ENCODE data around the gene CELA2A. TPM values are rescaled to one million over a fixed set of nuclear protein-coding genes. Genes with fewer than 3 reads are reported as not detected.

CELA2A gene
- total RNA-seq, 4 donors from 2014 or later = not detected

- no peak for DNase-seq (ENCODE audit: extremely low spot score)
- Histone ChIP-seq H3K27ac (replicated peaks in 1 of 4) (no peak overlapping the region), H3K27me3 (no peaks in the 10 kb centered on the region), H3K4me1 (no peaks in the 10 kb centered on the region), H3K36me3 (no peaks in the 10 kb centered on the region), H3K4me3 (no peak overlapping the region), H3K9me3 (no peaks in the 10 kb centered on the region)
- 89% methylated on average over 5 of the region's 5 CpGs for WGBS
- intact Hi-C loops (cut with DNase I) = no loop called here
- TF ChIP-seq EP300 (IDR thresholded peaks at IDR 0.05) (no peak), CTCF (IDR thresholded peaks at IDR 0.05) (no peak), POLR2A (IDR thresholded peaks at IDR 0.05; ENCODE audit: low read depth) (no peak), POLR2AphosphoS5 (IDR thresholded peaks at IDR 0.05) (no peak)
These were observed 13.8 kb upstream of the CELA2A start for GRCh38 chr1:15442759-15443158.

- H3K4me1 ChIP-seq = no peaks in the 10 kb centered on the region
- no peak overlapping the region for H3K4me3 ChIP-seq
- intact Hi-C loops (cut with DNase I) = no loop called here
- 68% methylated on average over 5 of the region's 5 CpGs for WGBS
- no peak for TF ChIP-seq POLR2AphosphoS5 (IDR thresholded peaks at IDR 0.05)
- H3K27me3 ChIP-seq = no peaks in the 10 kb centered on the region
- H3K9me3 ChIP-seq = no peaks in the 10 kb centered on the region
- no peak for DNase-seq (ENCODE audit: extremely low spot score)
- H3K36me3 ChIP-seq = no peaks in the 10 kb centered on the region
- no peak overlapping the region for H3K27ac ChIP-seq (replicated peaks in 1 of 4)
These were observed 13.3 kb upstream of the CELA2A start for GRCh38 chr1:15443281-15443680.

GRCh38 chr1:15444468-15445389 is 11.8 kb upstream of the CELA2A start:
- Histone ChIP-seq H3K27ac (replicated peaks in 1 of 4) (no peak overlapping the region), H3K4me3 (no peak overlapping the region), H3K36me3 (no peaks in the 10 kb centered on the region), H3K4me1 (no peaks in the 10 kb centered on the region), H3K27me3 (no peaks in the 10 kb centered on the region), H3K9me3 (no peaks in the 10 kb centered on the region)
- TF ChIP-seq POLR2AphosphoS5 (IDR thresholded peaks at IDR 0.05) (no peak), POLR2A (IDR thresholded peaks at IDR 0.05; ENCODE audit: low read depth) (no peak), CTCF (IDR thresholded peaks at IDR 0.05) (no peak)
- intact Hi-C loops (cut with DNase I) = no loop called here
- DNase-seq (ENCODE audit: extremely low spot score) = no peak
- WGBS = 81% methylated on average over 12 of the region's 17 CpGs

DNA sequence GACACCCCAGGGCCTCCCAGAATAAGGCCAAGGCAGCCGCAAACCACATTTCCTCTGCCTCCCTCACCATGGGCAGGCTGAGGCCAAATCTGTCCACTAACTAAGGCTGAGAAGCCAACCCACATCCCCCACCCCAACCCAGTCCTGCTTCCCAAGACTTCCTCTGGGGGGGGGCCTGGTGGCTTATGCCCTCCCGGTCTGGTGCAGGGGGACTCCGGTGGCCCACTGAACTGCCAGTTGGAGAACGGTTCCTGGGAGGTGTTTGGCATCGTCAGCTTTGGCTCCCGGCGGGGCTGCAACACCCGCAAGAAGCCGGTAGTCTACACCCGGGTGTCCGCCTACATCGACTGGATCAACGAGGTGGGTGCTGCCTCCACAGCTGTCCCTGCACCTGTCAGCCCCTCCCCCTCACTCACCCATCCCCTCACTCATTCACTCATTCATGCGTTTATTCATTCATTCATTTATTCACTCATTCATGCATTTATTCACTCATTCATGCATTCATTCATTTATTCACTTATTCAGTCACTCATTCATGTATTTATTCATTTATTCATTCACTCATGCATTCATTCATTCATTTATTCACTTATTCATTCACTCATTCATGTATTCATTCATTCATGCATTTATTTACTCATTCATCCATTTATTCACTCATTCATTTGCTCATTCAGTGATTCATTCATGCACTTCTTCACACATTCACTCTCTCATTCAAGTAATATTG is 11.0 kb upstream of the CELA2A start:
- Histone ChIP-seq H3K36me3 (no peaks in the 10 kb centered on the region), H3K27me3 (no peaks in the 10 kb centered on the region), H3K27ac (replicated peaks in 1 of 4) (no peak overlapping the region), H3K4me3 (no peak overlapping the region), H3K4me1 (no peaks in the 10 kb centered on the region), H3K9me3 (no peaks in the 10 kb centered on the region)
- no peak for DNase-seq (ENCODE audit: extremely low spot score)
- TF ChIP-seq CTCF (IDR thresholded peaks at IDR 0.05) (no peak), POLR2AphosphoS5 (IDR thresholded peaks at IDR 0.05) (no peak), POLR2A (IDR thresholded peaks at IDR 0.05; ENCODE audit: low read depth) (no peak), EP300 (IDR thresholded peaks at IDR 0.05) (no peak)
- WGBS = 80% methylated on average over 12 of the region's 14 CpGs
- intact Hi-C loops (cut with DNase I) = no loop called here

GRCh38 chr1:15446212-15446611 is 10.3 kb upstream of the CELA2A start:
- intact Hi-C loops (cut with DNase I) = no loop called here
- Histone ChIP-seq H3K36me3 (no peaks in the 10 kb centered on the region), H3K27me3 (no peaks in the 10 kb centered on the region), H3K4me1 (no peaks in the 10 kb centered on the region), H3K9me3 (peaks cover 0 to 3% (median 0%) of the 10 kb centered on the region in 4 donors), H3K27ac (replicated peaks in 1 of 4) (no peak overlapping the region), H3K4me3 (no peak overlapping the region)
- DNase-seq (ENCODE audit: extremely low spot score) = no peak
- 89% methylated on average over 4 of the region's 4 CpGs for WGBS
- TF ChIP-seq POLR2A (IDR thresholded peaks at IDR 0.05; ENCODE audit: low read depth) (no peak), CTCF (IDR thresholded peaks at IDR 0.05) (no peak), POLR2AphosphoS5 (IDR thresholded peaks at IDR 0.05) (no peak), EP300 (IDR thresholded peaks at IDR 0.05) (no peak)
